ENCODE results near the gene VSIG10L.

GRCh38 chr19:51372021-51372648 is 30.2 kb upstream of the VSIG10L start:
- TF ChIP-seq CTCF (IDR thresholded peaks at IDR 0.05 in 4 of 5, conservative IDR thresholded peaks at IDR 0.05 in 1 of 5), result no peak
- TF ChIP-seq POLR2A (IDR thresholded peaks at IDR 0.05), result no peak
